Endothelial cell of umbilical vein (primary cell): ENCODE results near the gene FYN. TPM values are rescaled to one million over a fixed set of nuclear protein-coding genes. Genes with fewer than 3 reads are reported as not detected.
A peak's percentile ranks its signal among the peaks of the same experiment; 100 is the strongest.

ENCODE experiments used
- BruUV-seq: library from RNA; stranded (reverse); fragments of 400-500 nt; replicated peaks from 2 replicates; lab custom pipeline; 2021; lab: Mats Ljungman, UMichigan
- CTCF ChIA-PET: fragments of 300-600, 350-600 bp; sonication (Branson Sonifier 250); formaldehyde crosslinking; loops from one replicate; lab custom pipeline; 2021; ENCODE audit warnings: antibody characterized with exemption, inconsistent platforms; lab: Charles Lee
- POLR2A ChIA-PET: fragments of 300-600, 350-600 bp; sonication (Branson Sonifier 250); formaldehyde crosslinking; loops from one replicate; lab custom pipeline; 2021; ENCODE audit warnings: antibody characterized with exemption, inconsistent platforms; lab: Charles Lee
- DNase-seq: peaks from one replicate; pipeline ENCODE4 v3.0.0-alpha.2; 2011; ENCODE audit warnings: low read depth, low spot score
- FAIRE-seq: peaks from 2 replicates; lab custom pipeline; 2011; peaks lifted over from hg19 to GRCh38; lab: Jason Lieb, UNC
- H2AFZ ChIP-seq: 2 replicates; pipeline ENCODE4 v1.6.0; 2012; ENCODE audit warnings: low read depth, low read length, control low read depth, inconsistent platforms
- H3K27ac ChIP-seq: 2 replicates; pipeline ENCODE4 v1.5.1; 2011; ENCODE audit warnings: low read depth, mild to moderate bottlenecking, control low read depth, low read length, moderate library complexity; ENCODE audit not compliant: insufficient read depth
- H3K27me3 ChIP-seq, 2 experiments: 2 replicates each; pipeline versions ENCODE4 v1.6.0 to v1.6.1; 2011; ENCODE audit warnings: low read length in 2 of 2, mixed read lengths in 1 of 2; ENCODE audit not compliant: control insufficient read depth in 2 of 2, insufficient read depth in 2 of 2
- H3K36me3 ChIP-seq, 2 experiments: 2 replicates in 1 of 2; 3 replicates in 1 of 2; pipeline ENCODE4 v1.5.1; 2011; ENCODE audit warnings: low read length in 2 of 2, mild to moderate bottlenecking in 1 of 2, moderate library complexity in 1 of 2; ENCODE audit not compliant: control insufficient read depth in 2 of 2, insufficient read depth in 2 of 2; ENCODE audit errors: extremely low read depth in 1 of 2
- H3K4me1 ChIP-seq: 3 replicates; pipeline ENCODE4 v1.5.1; 2011; ENCODE audit warnings: mild to moderate bottlenecking, low read length; ENCODE audit not compliant: control insufficient read depth, insufficient read depth; ENCODE audit errors: extremely low read depth
- H3K4me2 ChIP-seq: 2 replicates; pipeline ENCODE4 v1.6.1; 2011; ENCODE audit warnings: low read length, control low read depth, mixed read lengths; ENCODE audit not compliant: insufficient read depth
- H3K4me3 ChIP-seq, 3 experiments: fragments of 200-600 bp in 1 of 3; sonication (generic), shearing (Covaris generic) in 1 of 3; replicated peaks in 1 of 3; 2 replicates each; pipeline ENCODE4 v1.5.1; 2011 to 2016; ENCODE audit warnings: control low read depth in 3 of 3, low read length in 3 of 3, mild to moderate bottlenecking in 2 of 3, inconsistent platforms in 1 of 3, low read depth in 1 of 3, moderate library complexity in 1 of 3; ENCODE audit not compliant: insufficient read depth in 1 of 3
- H3K79me2 ChIP-seq: 2 replicates; pipeline ENCODE4 v1.6.0; 2012; ENCODE audit warnings: low read length, inconsistent platforms; ENCODE audit not compliant: control insufficient read depth, insufficient read depth
- H3K9ac ChIP-seq: replicated peaks from 2 replicates; pipeline ENCODE3; 2011; ENCODE audit warnings: low read length, control low read depth; ENCODE audit not compliant: insufficient read depth; ENCODE audit errors: extremely low read depth
- H3K9me1 ChIP-seq: replicated peaks from 3 replicates; pipeline ENCODE4 v1.6.0; 2011; ENCODE audit warnings: mild to moderate bottlenecking, low read length; ENCODE audit not compliant: control insufficient read depth, insufficient read depth; ENCODE audit errors: extremely low read depth
- H3K9me3 ChIP-seq: replicated peaks from 2 replicates; pipeline ENCODE4 v1.5.1; 2012; ENCODE audit warnings: low read length, inconsistent platforms; ENCODE audit not compliant: control insufficient read depth, insufficient read depth
- H4K20me1 ChIP-seq: replicated peaks from 2 replicates; pipeline ENCODE3; 2011; ENCODE audit warnings: mild to moderate bottlenecking, low read length; ENCODE audit not compliant: control insufficient read depth, insufficient read depth; ENCODE audit errors: extremely low read depth
- EZH2 ChIP-seq: IDR thresholded peaks from 2 replicates; pipeline ENCODE4 v1.6.1; 2012; ENCODE audit warnings: borderline replicate concordance, low read depth, mild to moderate bottlenecking, moderate library complexity, low read length, inconsistent platforms; ENCODE audit not compliant: severe bottlenecking
- FOS ChIP-seq: IDR thresholded peaks from 2 replicates; pipeline ENCODE4 v1.6.1; 2011; ENCODE audit warnings: mild to moderate bottlenecking, low read length, moderate library complexity, borderline replicate concordance; ENCODE audit not compliant: insufficient read depth
- JUN ChIP-seq: IDR thresholded peaks from 2 replicates; pipeline ENCODE4 v1.6.1; 2011; ENCODE audit warnings: borderline replicate concordance, low read depth; ENCODE audit not compliant: insufficient read length, insufficient read depth
- MAX ChIP-seq: IDR thresholded peaks from 2 replicates; pipeline ENCODE4 v1.6.1; 2011; ENCODE audit not compliant: insufficient read depth, insufficient read length
- MYC ChIP-seq: IDR thresholded peaks from one replicate; pipeline ENCODE4 v1.6.1; 2011; ENCODE audit warnings: mild to moderate bottlenecking, low read depth, low read length
- POLR2AphosphoS5 ChIP-seq: IDR thresholded peaks from 2 replicates; pipeline ENCODE4 v1.6.1; 2012; ENCODE audit warnings: low read depth, mild to moderate bottlenecking, control low read depth, low read length, moderate library complexity; ENCODE audit not compliant: insufficient read depth
- dilution Hi-C: fragments of 300-500 bp; cut with MboI; formaldehyde crosslinking; loops from one replicate; pipeline ENCODE4 v1.15.0; 2019; ENCODE audit warnings: low sequenced_read_pairs; ENCODE audit not compliant: extremely low pct_ligation_motif_present
- intact Hi-C: fragments of 100-400 bp; cut with micrococcal nuclease; formaldehyde crosslinking; loops from one replicate; pipeline ENCODE4 v1.10.0; 2022
- polyA plus RNA-seq, 4 experiments: library from polyadenylated mRNA; depleted of rRNA in 3 of 4; stranded (reverse) in 3 of 4; unstranded in 1 of 4; fragments of >200 nt; gene quantifications; 2 replicates each; pipeline versions ENCODE4 v1.2.1 to v1.2.3, GENCODE V29; 2011 to 2012; ENCODE audit warnings: missing spikeins in 1 of 4
- total RNA-seq: library from RNA; stranded (reverse); gene quantifications from 2 replicates; pipeline ENCODE4 v1.2.3, GENCODE V29; 2021
- TF ChIP-seq, protein P1 (sequence below), 2 donors: IDR thresholded peaks; 1 replicate in 1 of 2; 2 replicates in 1 of 2; pipeline ENCODE4 v1.5.1; 2011; ENCODE audit warnings: low read length in 2 of 2, mild to moderate bottlenecking in 2 of 2, moderate library complexity in 2 of 2, control low read depth in 1 of 2, inconsistent platforms in 1 of 2, low read depth in 1 of 2; ENCODE audit not compliant: insufficient read depth in 1 of 2; ENCODE audit errors: extremely low read depth in 1 of 2

Gene FYN
- total and polyA plus RNA-seq, 2 donors (not counting 3 experiments of a cell fraction or from before 2014, with no cell fraction given), result 69.0 to 143 TPM

DNA sequence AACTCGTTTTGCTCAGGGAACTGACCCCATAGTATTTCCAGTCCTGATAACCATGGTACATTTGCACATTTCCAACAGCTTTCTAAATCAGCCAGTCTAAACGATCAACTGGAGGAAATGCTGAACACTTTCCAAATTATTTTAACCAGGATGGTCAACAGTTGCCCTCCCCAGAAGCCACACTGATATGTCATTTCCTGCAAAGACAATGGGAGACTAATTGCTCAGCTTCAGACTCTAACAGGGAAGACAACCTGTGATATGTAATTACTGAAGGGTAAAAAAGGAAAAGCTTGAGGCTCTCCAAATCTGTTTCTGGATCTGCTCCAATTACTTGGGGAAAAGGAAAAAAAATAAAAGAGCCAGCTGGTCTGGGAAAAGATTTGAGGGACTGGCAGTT, 88.8 kb downstream of the FYN start:
- no peaks in the 10 kb centered on the region for H3K9me1 ChIP-seq
- intact Hi-C loops (loop anchor here (1.0 kb wide), 1 partner anchor 33 kb away; no protein-coding TSS in a partner anchor), dilution Hi-C loops (no loop called here)
- CTCF ChIA-PET, result interaction anchor here (0.9 to 2.1 kb wide), 15 partner anchors 10 to 259 kb away, joined by 3 to 8 read pairs (median 3); no protein-coding TSS in a partner anchor
- no peaks in the 10 kb centered on the region for H3K27me3 ChIP-seq
- DNase-seq (peak; percentile 88), FAIRE-seq (peak; percentile 93)
- no peaks in the 10 kb centered on the region for H3K9me3 ChIP-seq
- peaks cover 13% of the 10 kb centered on the region for H3K79me2 ChIP-seq
- H3K27ac ChIP-seq, result peak overlapping the region; percentile 29
- H2AFZ ChIP-seq, result no peak overlapping the region
- H3K9ac ChIP-seq, result peak overlapping the region; percentile 22
- TF ChIP-seq FOS (peak; percentile 43), POLR2AphosphoS5 (peak; percentile 48), MAX (no peak), JUN (peak; percentile 38), MYC (no peak)
- H3K4me1 ChIP-seq, result peaks cover 20% of the 10 kb centered on the region
- H4K20me1 ChIP-seq, result no peaks in the 10 kb centered on the region
- peak overlapping the region in 1 of 3 experiments; percentile 18 for H3K4me3 ChIP-seq
- H3K4me2 ChIP-seq, result peak overlapping the region; percentile 15
- POLR2A ChIA-PET, result no interaction called here
- BruUV-seq, result no TSS peak
- peaks cover 2% of the 10 kb centered on the region in 2 experiments for H3K36me3 ChIP-seq

GRCh38 chr6:111782887-111783466, 90.3 kb downstream of the FYN start:
- BruUV-seq, result no TSS peak
- POLR2A ChIA-PET, result no interaction called here
- TF ChIP-seq POLR2AphosphoS5 (no peak), EZH2 (no peak), FOS (no peak), MAX (no peak)
- TF ChIP-seq, protein P1, sequence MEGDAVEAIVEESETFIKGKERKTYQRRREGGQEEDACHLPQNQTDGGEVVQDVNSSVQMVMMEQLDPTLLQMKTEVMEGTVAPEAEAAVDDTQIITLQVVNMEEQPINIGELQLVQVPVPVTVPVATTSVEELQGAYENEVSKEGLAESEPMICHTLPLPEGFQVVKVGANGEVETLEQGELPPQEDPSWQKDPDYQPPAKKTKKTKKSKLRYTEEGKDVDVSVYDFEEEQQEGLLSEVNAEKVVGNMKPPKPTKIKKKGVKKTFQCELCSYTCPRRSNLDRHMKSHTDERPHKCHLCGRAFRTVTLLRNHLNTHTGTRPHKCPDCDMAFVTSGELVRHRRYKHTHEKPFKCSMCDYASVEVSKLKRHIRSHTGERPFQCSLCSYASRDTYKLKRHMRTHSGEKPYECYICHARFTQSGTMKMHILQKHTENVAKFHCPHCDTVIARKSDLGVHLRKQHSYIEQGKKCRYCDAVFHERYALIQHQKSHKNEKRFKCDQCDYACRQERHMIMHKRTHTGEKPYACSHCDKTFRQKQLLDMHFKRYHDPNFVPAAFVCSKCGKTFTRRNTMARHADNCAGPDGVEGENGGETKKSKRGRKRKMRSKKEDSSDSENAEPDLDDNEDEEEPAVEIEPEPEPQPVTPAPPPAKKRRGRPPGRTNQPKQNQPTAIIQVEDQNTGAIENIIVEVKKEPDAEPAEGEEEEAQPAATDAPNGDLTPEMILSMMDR (IDR thresholded peaks at IDR 0.05; ENCODE audit: extremely low read depth in 1 of 2, insufficient read depth in 1 of 2, low read depth in 1 of 2, low read length in 2 of 2), result no peak
- Histone ChIP-seq H2AFZ (no peak overlapping the region), H3K9ac (no peak overlapping the region), H3K4me3 (no peak overlapping the region), H4K20me1 (no peaks in the 10 kb centered on the region), H3K4me1 (peaks cover 20% of the 10 kb centered on the region), H3K4me2 (no peak overlapping the region), H3K9me1 (no peaks in the 10 kb centered on the region), H3K27me3 (no peaks in the 10 kb centered on the region), H3K36me3 (peaks cover 2% of the 10 kb centered on the region in 2 experiments), H3K79me2 (peaks cover 13% of the 10 kb centered on the region), H3K9me3 (no peaks in the 10 kb centered on the region), H3K27ac (no peak overlapping the region)
- DNase-seq (peak; percentile 12), FAIRE-seq (no peak)
- dilution Hi-C loops, result no loop called here
- CTCF ChIA-PET, result interaction anchor here (1.1 to 2.1 kb wide), 4 partner anchors 11 to 87 kb away, joined by 3 to 6 read pairs (median 4); no protein-coding TSS in a partner anchor
- intact Hi-C loops, result no loop called here
